ENCODE measurements around the gene CASS4.

CASS4 gene

DNA sequence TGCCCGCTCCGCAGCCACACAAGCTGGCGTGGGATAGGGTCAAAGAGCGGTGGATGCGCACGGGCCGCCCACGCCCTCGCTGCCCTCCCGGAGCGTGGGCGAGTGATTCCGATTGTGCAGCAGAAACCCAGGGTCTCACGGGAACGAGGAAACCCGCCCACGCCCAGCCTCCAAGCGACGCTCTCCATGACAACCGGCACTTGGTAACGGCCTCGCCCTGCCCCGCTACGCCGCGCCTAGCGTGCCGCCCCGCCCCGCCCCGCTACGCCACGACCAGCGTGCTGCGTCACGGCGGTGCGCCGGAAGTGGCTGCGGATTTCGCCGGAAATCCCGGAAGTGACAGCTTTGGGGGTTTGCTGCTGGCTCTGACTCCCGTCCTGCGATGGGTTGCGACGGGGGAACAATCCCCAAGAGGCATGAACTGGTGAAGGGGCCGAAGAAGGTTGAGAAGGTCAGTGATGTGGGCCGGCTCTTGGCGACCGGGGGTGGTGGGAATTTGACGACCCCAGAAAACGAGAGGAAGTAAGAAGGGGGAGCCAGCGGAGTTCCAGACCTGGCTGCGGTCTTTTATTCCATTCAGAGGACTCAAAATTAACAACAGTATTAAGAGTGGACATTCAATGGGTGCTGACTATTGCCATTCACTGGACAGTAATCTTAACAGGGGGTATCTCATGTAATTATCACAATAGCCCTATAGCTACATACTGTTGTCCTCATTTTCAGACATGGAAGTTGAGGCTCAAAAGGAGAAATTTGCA is 56.4 kb downstream of the CASS4 start, which contains the start of gene RTF2:
Gene RTF2, plus strand, starts transcription at position 312 of the 761 bp plus-strand sequence. Its CDS starts 71 bp downstream, at position 383.
- DNase-seq = peak; percentile 96 to 97 (median 97)
- no peaks in the 10 kb centered on the region for H3K9me3 Mint-ChIP-seq
- peaks cover 38% of the 10 kb centered on the region for H3K36me3 Mint-ChIP-seq (ENCODE audit: insufficient read depth)
- no peaks in the 10 kb centered on the region for H3K27me3 Mint-ChIP-seq
- H3K4me1 Mint-ChIP-seq (ENCODE audit: low read depth in 2 of 2) = peaks cover 26 to 34% of the 10 kb centered on the region in 2 donors
- H3K4me3 Mint-ChIP-seq = peak within 1 kb of the TSS; percentile 98 to 99
- peak within 1 kb of the TSS; percentile 99 to 100 for H3K27ac Mint-ChIP-seq
- ATAC-seq (replicated peaks) = peak; percentile 93

- no peaks in the 10 kb centered on the region for H3K9me3 Mint-ChIP-seq
- H3K36me3 Mint-ChIP-seq (ENCODE audit: insufficient read depth) = peaks cover 44% of the 10 kb centered on the region
- ATAC-seq (replicated peaks) (peak; percentile 18), DNase-seq (peak in 1 of 3 experiments; percentile 4)
- H3K27me3 Mint-ChIP-seq = no peaks in the 10 kb centered on the region
- peak overlapping the region; percentile 99 to 100 for H3K27ac Mint-ChIP-seq
- peaks cover 21 to 29% of the 10 kb centered on the region in 2 donors for H3K4me1 Mint-ChIP-seq (ENCODE audit: low read depth in 2 of 2)
- H3K4me3 Mint-ChIP-seq = peak overlapping the region; percentile 98 to 99
Observed at GRCh38 chr20:56469077-56469449, 57.0 kb downstream of the CASS4 start.

- no peak for ATAC-seq (replicated peaks)
- H3K36me3 Mint-ChIP-seq (ENCODE audit: insufficient read depth) = peaks cover 60% of the 10 kb centered on the region
Observed at GRCh38 chr20:56483970-56484369, 71.9 kb downstream of the CASS4 start.

DNA sequence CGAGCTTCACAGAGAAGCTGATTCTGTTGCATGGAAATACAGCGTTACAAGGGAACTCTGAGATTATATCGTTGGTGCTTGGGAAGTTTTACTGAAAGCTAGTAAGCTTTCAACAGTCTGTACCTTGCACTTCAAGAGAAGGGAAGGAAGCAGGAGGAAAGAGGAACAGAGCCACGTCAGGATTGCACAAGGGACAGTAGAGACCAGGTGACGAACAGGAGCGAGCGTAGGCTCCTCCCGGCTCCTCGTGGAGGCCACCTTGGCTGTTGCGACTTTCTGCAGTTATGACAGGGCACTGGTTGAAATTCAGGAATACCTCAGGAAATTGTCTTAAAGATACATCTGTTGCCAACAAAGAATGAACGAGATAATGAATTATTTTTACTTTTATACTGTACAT is 75.2 kb downstream of the CASS4 start:
- no peak for ATAC-seq (replicated peaks)
- peaks cover 58% of the 10 kb centered on the region for H3K36me3 Mint-ChIP-seq (ENCODE audit: insufficient read depth)
- peaks cover 10 to 37% of the 10 kb centered on the region in 2 donors for H3K4me1 Mint-ChIP-seq (ENCODE audit: low read depth in 2 of 2)
- no peaks in the 10 kb centered on the region for H3K27me3 Mint-ChIP-seq
- DNase-seq = no peak
- H3K27ac Mint-ChIP-seq = peak overlapping the region; percentile 47 to 69
- H3K4me3 Mint-ChIP-seq = no peak overlapping the region
- no peaks in the 10 kb centered on the region for H3K9me3 Mint-ChIP-seq

More at GRCh38 chr20:56483970-56484369, 71.9 kb downstream of the CASS4 start:
- Mint-ChIP-seq H3K4me1 (ENCODE audit: low read depth in 2 of 2) (peaks cover 14 to 37% of the 10 kb centered on the region in 2 donors), H3K27me3 (no peaks in the 10 kb centered on the region), H3K9me3 (no peaks in the 10 kb centered on the region), H3K27ac (peak overlapping the region; percentile 78 to 86), H3K4me3 (no peak overlapping the region)
- DNase-seq = no peak

- Mint-ChIP-seq H3K4me3 (no peak overlapping the region), H3K4me1 (ENCODE audit: low read depth in 2 of 2) (peaks cover 10 to 42% of the 10 kb centered on the region in 2 donors), H3K36me3 (ENCODE audit: insufficient read depth) (peaks cover 64% of the 10 kb centered on the region), H3K9me3 (no peaks in the 10 kb centered on the region), H3K27ac (no peak overlapping the region), H3K27me3 (no peaks in the 10 kb centered on the region)
- DNase-seq (no peak), ATAC-seq (replicated peaks) (no peak)
Observed at GRCh38 chr20:56488566-56488965, 76.5 kb downstream of the CASS4 start.

- no peak for DNase-seq
- no peak for ATAC-seq (replicated peaks)
- no peak overlapping the region for H3K4me3 Mint-ChIP-seq
- peaks cover 18% of the 10 kb centered on the region for H3K36me3 Mint-ChIP-seq (ENCODE audit: insufficient read depth)
- H3K27me3 Mint-ChIP-seq = no peaks in the 10 kb centered on the region
- H3K9me3 Mint-ChIP-seq = no peaks in the 10 kb centered on the region
- peaks cover 0 to 4% of the 10 kb centered on the region in 2 donors for H3K4me1 Mint-ChIP-seq (ENCODE audit: low read depth in 2 of 2)
- H3K27ac Mint-ChIP-seq = peak overlapping the region in 1 of 2 donors; percentile 32
Observed at GRCh38 chr20:56501116-56501515, 89.1 kb downstream of the CASS4 start.

GRCh38 chr20:56503916-56504315 is 91.9 kb downstream of the CASS4 start:
- Mint-ChIP-seq H3K9me3 (no peaks in the 10 kb centered on the region), H3K4me1 (ENCODE audit: low read depth in 2 of 2) (peaks cover 3 to 8% of the 10 kb centered on the region in 2 donors), H3K4me3 (no peak overlapping the region), H3K27me3 (no peaks in the 10 kb centered on the region), H3K36me3 (ENCODE audit: insufficient read depth) (peaks cover 16% of the 10 kb centered on the region), H3K27ac (peak overlapping the region; percentile 26 to 42)
- ATAC-seq (replicated peaks) (no peak), DNase-seq (no peak)

- Mint-ChIP-seq H3K27me3 (no peaks in the 10 kb centered on the region), H3K4me3 (no peak overlapping the region), H3K36me3 (ENCODE audit: insufficient read depth) (peaks cover 20% of the 10 kb centered on the region), H3K9me3 (no peaks in the 10 kb centered on the region), H3K4me1 (ENCODE audit: low read depth in 2 of 2) (peaks cover 3 to 8% of the 10 kb centered on the region in 2 donors), H3K27ac (peak overlapping the region; percentile 21 to 42)
- DNase-seq (peak; percentile 3 to 14 (median 9)), ATAC-seq (replicated peaks) (peak; percentile 40)
Observed at GRCh38 chr20:56504373-56505005, 92.4 kb downstream of the CASS4 start.

- Mint-ChIP-seq H3K36me3 (ENCODE audit: insufficient read depth) (peaks cover 17% of the 10 kb centered on the region), H3K4me1 (ENCODE audit: low read depth in 2 of 2) (peaks cover 3 to 8% of the 10 kb centered on the region in 2 donors)
Observed at GRCh38 chr20:56506103-56506502, 94.0 kb downstream of the CASS4 start.

More at GRCh38 chr20:56506103-56506502, 94.0 kb downstream of the CASS4 start:
- DNase-seq (no peak), ATAC-seq (replicated peaks) (no peak)
- Mint-ChIP-seq H3K9me3 (no peaks in the 10 kb centered on the region), H3K27ac (no peak overlapping the region), H3K4me3 (no peak overlapping the region), H3K27me3 (no peaks in the 10 kb centered on the region)

Data from effector memory CD8-positive, alpha-beta T cell (primary cell).